Epithelial cell of proximal tubule (primary cell): ENCODE measurements around the gene CENPE. TPM values are rescaled to one million over a fixed set of nuclear protein-coding genes. Genes with fewer than 3 reads are reported as not detected.

Experiments
- DNase-seq: peaks from one replicate; pipeline ENCODE4 v3.0.0-alpha.2; 2011; ENCODE audit warnings: low read depth
- H3K4me3 ChIP-seq: 2 replicates; pipeline ENCODE4 v1.5.1; 2011; ENCODE audit warnings: low read depth, mild to moderate bottlenecking, low read length
- total RNA-seq: library from RNA; depleted of rRNA; stranded (reverse); fragments of >200 nt; gene quantifications from 2 replicates; pipeline ENCODE4 v1.2.3, GENCODE V29; 2015
- TF ChIP-seq, protein P1 (sequence below): conservative IDR thresholded peaks from 2 replicates; pipeline ENCODE4 v1.5.1; 2012; ENCODE audit warnings: low read depth, mild to moderate bottlenecking, low read length

The CENPE gene
- total RNA-seq, 1 donor from 2014 or later: 24.3 TPM

DNA sequence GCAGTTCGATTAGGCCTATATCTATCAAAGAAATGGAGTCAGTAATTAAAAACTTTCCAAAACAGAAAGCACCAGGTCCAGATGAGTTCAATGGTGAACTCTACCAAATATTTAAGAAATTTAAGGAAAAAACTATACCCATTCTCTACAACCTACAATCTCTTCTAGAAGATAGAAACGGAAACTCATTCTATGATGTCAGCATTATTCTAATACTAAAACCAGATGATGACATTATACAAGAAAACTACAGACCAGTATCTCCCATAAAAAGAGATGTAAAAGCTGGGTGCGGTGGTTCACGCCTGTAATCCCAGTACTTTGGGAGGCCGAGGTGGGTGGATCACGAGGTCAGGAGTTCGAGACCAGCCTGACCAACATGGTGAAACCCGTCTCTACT, 69.0 kb downstream of the CENPE start:
- TF ChIP-seq, protein P1, sequence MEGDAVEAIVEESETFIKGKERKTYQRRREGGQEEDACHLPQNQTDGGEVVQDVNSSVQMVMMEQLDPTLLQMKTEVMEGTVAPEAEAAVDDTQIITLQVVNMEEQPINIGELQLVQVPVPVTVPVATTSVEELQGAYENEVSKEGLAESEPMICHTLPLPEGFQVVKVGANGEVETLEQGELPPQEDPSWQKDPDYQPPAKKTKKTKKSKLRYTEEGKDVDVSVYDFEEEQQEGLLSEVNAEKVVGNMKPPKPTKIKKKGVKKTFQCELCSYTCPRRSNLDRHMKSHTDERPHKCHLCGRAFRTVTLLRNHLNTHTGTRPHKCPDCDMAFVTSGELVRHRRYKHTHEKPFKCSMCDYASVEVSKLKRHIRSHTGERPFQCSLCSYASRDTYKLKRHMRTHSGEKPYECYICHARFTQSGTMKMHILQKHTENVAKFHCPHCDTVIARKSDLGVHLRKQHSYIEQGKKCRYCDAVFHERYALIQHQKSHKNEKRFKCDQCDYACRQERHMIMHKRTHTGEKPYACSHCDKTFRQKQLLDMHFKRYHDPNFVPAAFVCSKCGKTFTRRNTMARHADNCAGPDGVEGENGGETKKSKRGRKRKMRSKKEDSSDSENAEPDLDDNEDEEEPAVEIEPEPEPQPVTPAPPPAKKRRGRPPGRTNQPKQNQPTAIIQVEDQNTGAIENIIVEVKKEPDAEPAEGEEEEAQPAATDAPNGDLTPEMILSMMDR: no peak
- DNase-seq: no peak
- H3K4me3 ChIP-seq: no peak overlapping the region

DNA sequence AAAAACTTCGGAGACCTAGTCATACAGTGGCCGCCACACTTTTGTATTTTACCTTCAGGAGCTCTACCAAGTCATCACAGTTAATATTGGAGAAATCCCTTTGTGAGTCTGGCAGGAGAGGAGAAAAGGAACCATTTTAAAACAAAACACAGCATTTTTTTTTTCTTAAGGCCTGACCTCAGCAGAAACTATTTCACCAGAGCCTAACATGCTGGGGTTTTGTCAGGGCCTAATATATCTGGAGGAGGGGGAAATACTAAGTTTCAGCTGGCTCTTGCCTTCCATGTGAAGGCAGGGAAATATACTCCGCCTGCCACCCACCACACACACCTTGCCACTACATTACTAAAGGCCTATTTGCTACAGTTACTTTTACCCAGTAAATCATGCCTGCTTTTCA, 72.0 kb downstream of the CENPE start:
- no peak for DNase-seq
- TF ChIP-seq, protein P1: no peak
- H3K4me3 ChIP-seq: no peak overlapping the region

DNA sequence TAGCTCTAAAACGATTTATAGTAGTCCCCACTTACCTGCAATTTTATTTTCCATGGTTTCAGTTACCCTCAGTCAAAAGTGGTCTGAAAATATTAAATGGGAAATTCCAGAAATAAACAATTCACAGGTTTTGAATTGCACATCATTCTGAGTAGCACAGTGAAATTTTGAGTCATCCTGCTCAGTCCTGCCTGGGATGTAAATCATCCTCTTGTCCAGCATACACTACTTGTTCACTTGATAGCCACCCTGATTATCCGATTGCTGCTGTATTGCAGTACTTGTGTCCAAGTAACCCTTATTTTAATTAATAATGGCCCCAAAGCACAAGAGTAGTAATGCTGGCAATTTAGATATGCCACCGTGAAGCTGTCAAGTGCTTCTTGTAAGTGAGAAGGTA, 75.0 kb downstream of the CENPE start:
- DNase-seq: no peak
- TF ChIP-seq, protein P1: no peak
- H3K4me3 ChIP-seq: no peak overlapping the region

DNA sequence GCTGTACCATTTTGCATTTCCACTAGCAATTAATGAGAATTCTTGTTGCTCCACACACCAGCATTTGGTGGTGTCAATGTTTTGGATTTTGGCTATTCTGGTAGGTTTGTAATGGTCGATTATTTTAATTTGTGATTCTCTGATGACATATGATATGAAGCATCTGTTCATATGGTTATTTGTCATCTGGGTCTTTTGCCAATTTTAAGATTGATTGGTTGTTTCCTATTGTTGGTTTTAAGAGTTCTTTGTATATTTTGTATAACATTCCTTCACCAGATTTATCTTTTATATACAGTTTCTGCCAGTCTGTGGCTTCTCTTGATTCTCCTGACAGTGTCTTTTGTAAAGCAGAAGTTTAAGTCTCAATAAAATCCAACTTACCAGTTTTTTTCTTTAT, 80.0 kb downstream of the CENPE start:
- DNase-seq: no peak
- no peak overlapping the region for H3K4me3 ChIP-seq
- TF ChIP-seq, protein P1: no peak

DNA sequence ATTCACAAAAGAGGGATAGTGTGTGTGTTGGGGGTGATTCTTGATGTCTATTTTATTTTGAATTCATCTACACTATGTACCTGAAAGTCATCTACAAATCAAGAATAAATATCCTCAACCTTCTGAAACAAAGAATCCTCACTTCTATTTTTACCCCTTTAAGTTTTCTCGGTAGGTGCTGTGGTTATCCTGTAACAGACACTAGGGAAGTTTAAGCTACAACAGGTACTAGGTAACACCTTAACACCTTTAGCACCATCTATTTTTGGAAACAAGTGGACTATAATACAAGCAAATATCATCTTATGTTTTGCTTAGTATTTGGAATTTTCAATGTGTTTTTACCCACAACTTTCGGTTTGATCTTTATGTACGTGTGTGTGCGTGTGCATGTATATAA, 86.5 kb downstream of the CENPE start:
- TF ChIP-seq, protein P1: no peak
- no peak for DNase-seq
- H3K4me3 ChIP-seq: no peak overlapping the region

DNA sequence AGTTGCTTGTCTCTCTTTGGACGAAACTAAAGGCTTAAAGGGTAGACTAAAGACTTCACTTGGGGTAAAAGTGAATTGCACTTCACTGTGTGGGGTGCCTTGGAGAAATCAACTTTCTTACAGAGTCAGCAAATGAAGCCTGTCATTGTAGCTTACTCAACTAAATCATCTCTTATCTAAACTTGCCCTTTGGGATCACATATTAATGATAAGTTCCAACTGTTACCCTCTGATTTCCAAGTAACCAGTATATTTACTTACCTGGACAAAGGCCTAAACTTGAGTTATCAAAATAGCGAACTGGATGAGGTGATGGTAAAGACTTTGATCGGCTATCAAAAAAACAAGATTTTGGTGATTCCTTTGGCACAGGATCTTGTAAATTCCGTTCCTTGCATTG, 89.6 kb downstream of the CENPE start:
- H3K4me3 ChIP-seq: no peak overlapping the region
- TF ChIP-seq, protein P1: no peak
- no peak for DNase-seq

DNA sequence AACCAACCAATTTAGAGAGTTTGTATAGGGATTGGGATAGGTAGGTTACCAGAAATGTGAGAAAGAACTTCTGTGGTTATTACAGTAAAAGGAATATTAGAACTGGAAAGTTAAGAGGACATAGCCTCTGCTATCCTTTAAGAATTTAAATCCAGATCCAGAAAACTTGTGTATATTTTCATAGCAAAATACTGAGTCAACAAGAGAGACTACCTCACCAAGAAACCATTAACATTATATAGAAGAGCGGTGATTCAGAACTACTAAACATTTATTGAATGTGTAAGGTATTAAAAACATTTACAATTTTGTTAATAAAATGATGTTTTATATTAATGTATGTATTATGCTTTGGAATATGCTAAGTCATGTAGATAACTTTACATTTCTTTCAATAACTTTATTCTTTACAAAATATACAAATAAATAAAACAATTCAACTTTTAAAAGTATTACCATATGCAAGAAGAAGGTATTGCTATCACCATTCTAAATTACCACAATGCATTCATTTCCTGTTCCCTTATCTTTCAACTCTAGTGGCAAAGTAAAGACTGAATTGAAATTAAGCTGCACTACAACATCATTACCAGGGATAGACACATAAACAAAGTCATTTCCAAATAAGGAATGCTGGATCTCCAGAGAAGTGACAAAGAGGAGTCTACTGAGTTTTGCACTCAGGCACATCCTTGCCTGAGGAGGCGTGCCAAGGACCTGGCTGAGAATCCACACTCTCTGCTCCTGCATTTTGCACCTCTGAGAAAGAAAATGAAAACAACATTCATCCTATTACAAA, 92.4 kb downstream of the CENPE start:
- no peak overlapping the region for H3K4me3 ChIP-seq
- DNase-seq: no peak
- TF ChIP-seq, protein P1: no peak
